Right lobe of liver (tissue), 4 donors: Measurements from ENCODE around the gene RNF150.

ENCODE experiments used
- POLR2A ChIP-seq: fragments of 450-650 bp; IDR thresholded peaks from one replicate; pipeline ENCODE4 v1.6.1; 2017; ENCODE audit warnings: antibody characterized with exemption, mild to moderate bottlenecking
- TF ChIP-seq, protein P1 (sequence below), 4 donors: fragments of 200-600 bp in 3 of 4; fragments of 450-650 bp in 1 of 4; IDR thresholded peaks; one replicate each; pipeline versions ENCODE4 v1.5.1 to v1.8.0; 2016 to 2022; ENCODE audit warnings: antibody characterized with exemption in 4 of 4, mild to moderate bottlenecking in 2 of 4
- donor health status: DM: no; HTN: no; CAD: no.
- donor health status: DM: no; HTN: no; CAD: no.
- donor health status: DM: no; HTN: yes; CAD: no.

- TF ChIP-seq, protein P1, sequence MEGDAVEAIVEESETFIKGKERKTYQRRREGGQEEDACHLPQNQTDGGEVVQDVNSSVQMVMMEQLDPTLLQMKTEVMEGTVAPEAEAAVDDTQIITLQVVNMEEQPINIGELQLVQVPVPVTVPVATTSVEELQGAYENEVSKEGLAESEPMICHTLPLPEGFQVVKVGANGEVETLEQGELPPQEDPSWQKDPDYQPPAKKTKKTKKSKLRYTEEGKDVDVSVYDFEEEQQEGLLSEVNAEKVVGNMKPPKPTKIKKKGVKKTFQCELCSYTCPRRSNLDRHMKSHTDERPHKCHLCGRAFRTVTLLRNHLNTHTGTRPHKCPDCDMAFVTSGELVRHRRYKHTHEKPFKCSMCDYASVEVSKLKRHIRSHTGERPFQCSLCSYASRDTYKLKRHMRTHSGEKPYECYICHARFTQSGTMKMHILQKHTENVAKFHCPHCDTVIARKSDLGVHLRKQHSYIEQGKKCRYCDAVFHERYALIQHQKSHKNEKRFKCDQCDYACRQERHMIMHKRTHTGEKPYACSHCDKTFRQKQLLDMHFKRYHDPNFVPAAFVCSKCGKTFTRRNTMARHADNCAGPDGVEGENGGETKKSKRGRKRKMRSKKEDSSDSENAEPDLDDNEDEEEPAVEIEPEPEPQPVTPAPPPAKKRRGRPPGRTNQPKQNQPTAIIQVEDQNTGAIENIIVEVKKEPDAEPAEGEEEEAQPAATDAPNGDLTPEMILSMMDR (IDR thresholded peaks at IDR 0.05) = no peak
- no peak for TF ChIP-seq POLR2A
These were observed 202.7 kb downstream of the RNF150 start for GRCh38 chr4:140930557-140930956.
